Fibroblast of mammary gland (primary cell): ENCODE results near the gene TBL2.
"Not testable (repeated sequence)": the region's sequence is repeated elsewhere in the genome, so short reads cannot be mapped to it uniquely, and the experiment has no call there.

ENCODE experiments used
- DNase-seq: peaks from one replicate; pipeline ENCODE4 v3.0.0-alpha.2; 2010; ENCODE audit warnings: low read depth
- H3K4me3 ChIP-seq: 2 replicates; pipeline ENCODE4 v1.5.1; 2011; ENCODE audit warnings: low read depth, mild to moderate bottlenecking, low read length, moderate library complexity; ENCODE audit not compliant: control insufficient read depth
- TF ChIP-seq, protein P1 (sequence below): conservative IDR thresholded peaks from 2 replicates; pipeline ENCODE4 v1.5.1; 2011; ENCODE audit warnings: low read depth, low read length, inconsistent platforms; ENCODE audit not compliant: control insufficient read depth, insufficient read depth

TBL2 gene

GRCh38 chr7:73622909-73623797 is 44.8 kb upstream of the TBL2 start:
- TF ChIP-seq, protein P1, sequence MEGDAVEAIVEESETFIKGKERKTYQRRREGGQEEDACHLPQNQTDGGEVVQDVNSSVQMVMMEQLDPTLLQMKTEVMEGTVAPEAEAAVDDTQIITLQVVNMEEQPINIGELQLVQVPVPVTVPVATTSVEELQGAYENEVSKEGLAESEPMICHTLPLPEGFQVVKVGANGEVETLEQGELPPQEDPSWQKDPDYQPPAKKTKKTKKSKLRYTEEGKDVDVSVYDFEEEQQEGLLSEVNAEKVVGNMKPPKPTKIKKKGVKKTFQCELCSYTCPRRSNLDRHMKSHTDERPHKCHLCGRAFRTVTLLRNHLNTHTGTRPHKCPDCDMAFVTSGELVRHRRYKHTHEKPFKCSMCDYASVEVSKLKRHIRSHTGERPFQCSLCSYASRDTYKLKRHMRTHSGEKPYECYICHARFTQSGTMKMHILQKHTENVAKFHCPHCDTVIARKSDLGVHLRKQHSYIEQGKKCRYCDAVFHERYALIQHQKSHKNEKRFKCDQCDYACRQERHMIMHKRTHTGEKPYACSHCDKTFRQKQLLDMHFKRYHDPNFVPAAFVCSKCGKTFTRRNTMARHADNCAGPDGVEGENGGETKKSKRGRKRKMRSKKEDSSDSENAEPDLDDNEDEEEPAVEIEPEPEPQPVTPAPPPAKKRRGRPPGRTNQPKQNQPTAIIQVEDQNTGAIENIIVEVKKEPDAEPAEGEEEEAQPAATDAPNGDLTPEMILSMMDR = no peak
- peak; percentile 16 for DNase-seq
- H3K4me3 ChIP-seq = no peak overlapping the region

DNA sequence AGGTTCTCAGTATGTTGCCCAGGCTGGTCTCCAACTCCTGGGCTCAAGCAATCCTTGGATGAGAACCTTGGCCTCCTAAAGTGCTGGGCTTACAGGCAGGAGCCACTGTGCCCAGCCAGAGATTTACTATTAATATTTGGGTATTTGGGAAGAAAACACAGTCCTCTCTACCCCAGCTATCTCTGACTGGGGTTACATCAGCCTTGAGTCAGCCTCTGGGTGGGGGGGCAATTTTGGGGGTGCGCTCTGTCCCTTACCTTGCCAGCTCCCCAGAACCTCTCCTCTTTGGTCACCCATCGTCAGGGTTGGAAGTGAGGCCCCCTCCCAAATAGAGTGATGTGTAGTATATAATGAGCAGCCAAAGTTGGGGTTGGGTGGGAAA is 44.1 kb upstream of the TBL2 start:
- no peak for DNase-seq
- H3K4me3 ChIP-seq = no peak overlapping the region
- TF ChIP-seq, protein P1 = no peak

DNA sequence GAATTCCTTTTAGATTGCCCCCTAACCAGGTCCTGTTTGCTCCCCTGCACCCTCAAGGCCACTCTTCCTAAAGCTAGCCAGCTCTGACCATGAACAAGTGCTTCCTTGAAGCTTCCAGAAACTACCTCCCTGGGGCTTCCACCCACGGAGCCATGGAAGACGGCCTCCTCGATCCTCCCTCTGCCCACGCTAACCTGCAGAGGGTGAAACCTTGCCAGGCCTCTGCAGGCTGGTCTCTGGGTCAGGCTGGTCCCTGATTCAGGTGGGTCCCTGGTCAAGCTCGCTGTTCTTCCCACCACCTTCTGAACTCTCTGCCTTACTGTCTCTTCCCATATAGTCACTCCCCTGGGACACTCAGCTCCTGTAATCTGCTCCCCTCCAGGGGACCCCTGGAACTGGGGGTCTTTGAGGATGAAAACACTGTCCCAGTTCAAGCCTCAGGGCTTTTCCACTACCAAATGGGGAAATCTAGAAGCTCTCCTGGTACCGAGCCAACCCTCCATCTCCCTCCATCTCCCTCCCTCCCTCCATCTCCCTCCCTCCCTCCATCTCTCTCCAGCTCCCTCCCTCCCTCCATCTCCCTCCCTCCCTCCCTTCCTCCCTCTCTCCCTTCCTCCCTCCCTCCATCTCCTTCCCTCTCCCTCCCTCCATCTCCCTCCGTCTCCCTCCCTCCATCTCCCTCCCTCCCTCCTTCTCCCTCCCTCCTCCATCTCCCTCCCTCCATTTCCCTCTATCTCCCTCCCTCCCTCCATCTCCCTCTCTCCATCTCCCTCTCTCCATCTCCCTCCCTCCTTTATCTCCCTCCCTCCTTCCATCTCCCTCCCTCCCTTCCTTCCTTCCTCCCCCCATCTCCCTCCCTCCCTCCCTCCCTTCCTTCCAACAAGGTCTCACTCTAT is 43.0 kb upstream of the TBL2 start:
- H3K4me3 ChIP-seq = no peak overlapping the region
- TF ChIP-seq, protein P1 = no peak
- no peak for DNase-seq

GRCh38 chr7:73619394-73619793 is 41.0 kb upstream of the TBL2 start:
- not testable (repeated sequence) for DNase-seq, H3K4me3 ChIP-seq

DNA sequence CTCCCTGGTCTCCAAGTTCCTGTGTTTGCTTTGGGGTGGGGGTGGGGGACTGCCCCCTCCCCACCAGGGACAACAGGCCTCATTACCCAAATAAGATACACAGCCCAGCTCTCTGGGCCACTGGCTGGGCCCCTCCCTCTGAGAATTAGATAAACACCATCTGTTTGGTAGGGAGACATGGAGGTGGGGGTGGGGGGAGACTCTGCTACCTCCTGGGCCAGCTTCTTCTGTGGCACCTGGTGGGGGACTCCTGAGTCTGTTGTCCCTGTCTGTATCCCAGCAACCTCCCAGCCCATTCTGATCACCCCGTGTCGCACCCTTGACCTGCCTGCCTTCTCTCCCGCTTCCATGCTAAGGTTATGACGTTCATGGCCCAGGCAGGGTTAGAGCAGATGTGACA is 40.2 kb upstream of the TBL2 start:
- TF ChIP-seq, protein P1 = no peak
- H3K4me3 ChIP-seq = no peak overlapping the region
- no peak for DNase-seq

DNA sequence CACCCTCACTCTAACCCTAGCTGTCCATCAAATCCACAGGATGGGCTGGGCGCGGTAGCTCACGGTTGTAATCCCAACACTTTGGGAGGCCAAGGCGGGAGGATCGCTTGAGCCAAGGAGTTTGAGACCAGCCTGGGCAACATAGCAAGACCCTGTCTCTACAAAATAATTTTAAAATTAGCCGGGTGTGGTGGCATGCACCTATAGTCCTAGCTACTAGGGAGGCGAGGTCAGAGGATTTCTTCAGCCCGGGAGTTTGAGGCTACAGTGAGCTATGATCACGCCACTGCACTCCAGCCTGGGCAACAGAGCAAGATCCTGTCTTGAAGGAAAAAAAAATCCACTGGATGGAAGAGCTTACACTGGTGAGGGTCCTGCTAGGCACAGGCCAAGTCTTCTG is 39.1 kb upstream of the TBL2 start:
- not testable (repeated sequence) for DNase-seq, H3K4me3 ChIP-seq

DNA sequence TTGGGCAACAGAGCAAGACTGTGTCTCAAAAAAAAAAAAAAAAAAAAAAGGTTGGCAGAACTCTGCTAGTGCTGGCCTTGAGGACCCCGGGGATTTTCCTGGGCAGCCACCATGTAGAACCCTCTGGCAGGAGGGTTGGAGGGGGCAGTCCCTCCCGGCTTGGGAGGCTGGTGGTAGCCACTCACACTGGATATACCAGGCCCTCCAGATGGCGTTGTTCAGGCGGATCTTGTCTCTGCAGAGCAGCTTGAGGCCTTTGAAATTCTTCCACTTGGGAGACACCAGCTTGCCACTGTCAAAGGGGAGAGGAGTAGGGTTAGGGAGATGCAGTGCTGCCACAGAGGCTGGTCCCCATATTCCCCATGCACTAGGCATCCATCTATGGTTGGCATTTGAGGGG is 37.5 kb upstream of the TBL2 start:
- no peak overlapping the region for H3K4me3 ChIP-seq
- TF ChIP-seq, protein P1 = no peak
- no peak for DNase-seq

DNA sequence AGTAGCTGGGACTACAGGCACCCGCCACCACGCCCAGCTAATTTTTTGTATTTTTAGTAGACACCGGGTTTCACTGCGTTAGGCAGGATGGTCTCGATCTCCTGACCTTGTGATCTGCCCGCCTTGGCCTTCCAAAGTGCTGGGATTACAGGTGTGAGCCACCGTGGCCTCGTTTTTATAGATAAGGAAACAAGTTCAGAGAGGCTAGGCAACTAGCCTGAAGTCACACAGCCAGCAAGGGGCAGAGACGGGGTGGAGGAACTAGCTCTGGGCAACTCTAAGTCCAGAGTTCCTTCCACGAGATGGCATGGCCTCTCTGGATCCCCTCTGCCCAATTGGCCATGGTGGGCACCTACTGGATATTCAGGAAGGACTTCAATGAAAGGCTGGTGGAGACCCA is 36.6 kb upstream of the TBL2 start:
- not testable (repeated sequence) for DNase-seq, H3K4me3 ChIP-seq
